ENCODE data around the gene SYT1. TPM values are rescaled to one million over a fixed set of nuclear protein-coding genes. Genes with fewer than 3 reads are reported as not detected.

SYT1 gene
- total RNA-seq, 1 experiment from 2014 or later: 15.8 TPM

GRCh38 chr12:78886719-78887407 lies 22.3 kb downstream of the SYT1 start:
- WGBS (ENCODE audit: extremely low coverage, insufficient read length, low lambda C conversion rate): no CpG with 5 or more reads among the region's 7 CpGs
- H3K27ac Mint-ChIP-seq: peak overlapping the region in 1 of 3 experiments; percentile 47; a peak in 2 of 7 replicates
- H3K9me3 Mint-ChIP-seq: no peaks in the 10 kb centered on the region
- Histone ChIP-seq H3K18ac (ENCODE audit: insufficient read length, low read depth, low read length) (peak overlapping the region; percentile 58), H3T11ph (ENCODE audit: low read length) (no peak overlapping the region), H3K23me2 (ENCODE audit: insufficient read length, low read depth, low read length, poor library complexity, severe bottlenecking) (no peaks in the 10 kb centered on the region), H3K4ac (ENCODE audit: low read depth, low read length) (no peak overlapping the region), H3K9me3 (ENCODE audit: control insufficient read depth, low read depth, low read length) (no peaks in the 10 kb centered on the region), H2BK20ac (ENCODE audit: low read depth, low read length, poor library complexity, severe bottlenecking) (no peak overlapping the region), H4K20me1 (ENCODE audit: control insufficient read depth, insufficient read depth, insufficient read length) (no peaks in the 10 kb centered on the region), H3K4me1 (ENCODE audit: insufficient read depth, low read length) (peaks cover 2% of the 10 kb centered on the region; the same call in 1 of the 2 replicates), H3K79me2 (ENCODE audit: insufficient read depth, low read length) (no peaks in the 10 kb centered on the region; the same call in 1 of the 2 replicates), H3K27me3 (ENCODE audit: insufficient read depth, low read length) (no peaks in the 10 kb centered on the region), H2BK5ac (ENCODE audit: insufficient read length, low read length) (no peak overlapping the region), H3K56ac (ENCODE audit: insufficient read length, low read depth, low read length) (no peak overlapping the region), H2BK15ac (ENCODE audit: low read depth, low read length) (no peak overlapping the region), H3K23ac (ENCODE audit: insufficient read length, low read depth, low read length) (no peak overlapping the region), H3K27ac (ENCODE audit: insufficient read length, low read depth, low read length) (no peak overlapping the region), H4K5ac (ENCODE audit: insufficient read length, low read depth, low read length) (no peak overlapping the region), H2BK12ac (ENCODE audit: insufficient read length, low read depth, low read length) (no peak overlapping the region), H2BK120ac (ENCODE audit: low read depth, low read length, poor library complexity, severe bottlenecking) (no peak overlapping the region), H3K14ac (ENCODE audit: insufficient read depth, low read length) (no peak overlapping the region), H4K8ac (replicated peaks; ENCODE audit: insufficient read length, low read depth, low read length) (no peak overlapping the region), H2AFZ (ENCODE audit: low read length) (no peak overlapping the region), H3K79me1 (ENCODE audit: insufficient read depth, low read depth, low read length, poor library complexity, severe bottlenecking) (no peaks in the 10 kb centered on the region), H4K91ac (ENCODE audit: insufficient read length, low read depth, low read length) (no peak overlapping the region), H3K4me2 (ENCODE audit: insufficient read depth, insufficient read length, low read length) (no peak overlapping the region), H2AK5ac (ENCODE audit: insufficient read length, low read length) (peak overlapping the region; percentile 30), H3K9ac (ENCODE audit: extremely low read depth, insufficient read length, low read length) (no peak overlapping the region)
- H3K4me3 Mint-ChIP-seq: no peak overlapping the region
- no peaks in the 10 kb centered on the region for H3K27me3 Mint-ChIP-seq (ENCODE audit: low read depth)
- no peak for TF ChIP-seq CTCF (conservative IDR thresholded peaks at IDR 0.05)
- peaks cover 25 to 26% of the 10 kb centered on the region in 2 experiments for H3K4me1 Mint-ChIP-seq
- DNase-seq: no peak
- no peaks in the 10 kb centered on the region for H3K36me3 Mint-ChIP-seq (ENCODE audit: insufficient read depth in 1 of 3, low read depth in 3 of 3)

Measured in H9 (cell line).